Vagina (tissue), 2 donors: ENCODE results near the gene CD74. TPM values are rescaled to one million over a fixed set of nuclear protein-coding genes. Genes with fewer than 3 reads are reported as not detected.

Experiments
- DNase-seq, 2 donors: peaks; one replicate each; pipeline ENCODE4 v3.0.0-alpha.2; 2017; ENCODE audit errors: extremely low spot score in 2 of 2
- H3K27ac ChIP-seq: fragments of 200-600 bp; sonication (generic); one replicate; pipeline ENCODE4 v1.5.1; 2019
- H3K27me3 ChIP-seq: fragments of 200-600 bp; sonication (generic); one replicate; pipeline ENCODE4 v1.5.1; 2019
- H3K36me3 ChIP-seq, 2 donors: fragments of 200-600 bp; sonication (generic); one replicate each; pipeline ENCODE4 v1.5.1; 2017 to 2019
- H3K4me1 ChIP-seq: fragments of 200-600 bp; sonication (generic); one replicate; pipeline ENCODE4 v1.5.1; 2019
- H3K4me3 ChIP-seq, 2 donors: fragments of 200-600 bp; sonication (generic); 1 replicate in 1 of 2; 2 replicates in 1 of 2; pipeline ENCODE4 v1.5.1; 2016 to 2019
- H3K9me3 ChIP-seq: fragments of 200-600 bp; sonication (generic); one replicate; pipeline ENCODE4 v1.5.1; 2019
- CTCF ChIP-seq, 3 experiments: fragments of 450-650 bp in 2 of 3; fragments of 200-600 bp in 1 of 3; sonication (generic) in 1 of 3; IDR thresholded peaks; one replicate each; pipeline ENCODE4 v1.5.1; 2017 to 2019; ENCODE audit warnings: antibody characterized with exemption in 3 of 3, mild to moderate bottlenecking in 2 of 3, moderate library complexity in 2 of 3
- POLR2A ChIP-seq, 2 donors: fragments of 450-650 bp; IDR thresholded peaks; one replicate each; pipeline ENCODE4 v1.6.1; 2017; ENCODE audit warnings: antibody characterized with exemption in 2 of 2, mild to moderate bottlenecking in 2 of 2, moderate library complexity in 2 of 2
- POLR2AphosphoS5 ChIP-seq, 2 donors: sonication (generic); formaldehyde crosslinking; IDR thresholded peaks; one replicate each; pipeline ENCODE4 v1.9.0; 2017; ENCODE audit warnings: antibody characterized with exemption in 2 of 2, mild to moderate bottlenecking in 2 of 2, low read depth in 1 of 2; ENCODE audit not compliant: insufficient read depth in 1 of 2
- intact Hi-C: fragments of 100-400 bp; cut with DNase I; formaldehyde crosslinking; loops from one replicate; pipeline ENCODE4 v1.15.1; 2023
- total RNA-seq: library from RNA; depleted of rRNA; stranded (reverse); fragments of >200 nt; gene quantifications from one replicate; pipeline ENCODE4 v1.2.3, GENCODE V29; 2016

Gene CD74
- total RNA-seq, 1 donor from 2014 or later: 530 TPM

DNA sequence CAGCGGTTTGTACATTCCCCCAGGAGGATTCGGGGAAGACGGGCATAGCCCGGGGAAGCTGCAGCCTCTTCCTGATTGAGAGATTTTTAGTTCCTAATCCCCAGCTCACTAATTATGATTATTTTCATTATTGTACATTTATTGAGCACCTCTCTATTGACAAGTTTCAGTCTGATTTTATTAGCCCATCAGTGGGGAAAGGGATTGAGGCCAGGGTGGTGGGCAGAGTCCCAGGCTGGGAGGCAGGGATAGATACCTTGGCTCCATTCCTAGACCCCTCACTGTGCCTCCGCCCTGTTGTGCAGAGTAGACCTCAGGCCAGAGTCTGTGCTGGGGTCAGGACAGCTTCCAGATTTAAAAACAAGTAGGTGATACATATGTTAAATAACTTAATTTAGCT lies 28.0 kb downstream of the CD74 start:
- TF ChIP-seq POLR2AphosphoS5 (IDR thresholded peaks at IDR 0.05; ENCODE audit: insufficient read depth in 1 of 2, low read depth in 1 of 2) (no peak), CTCF (IDR thresholded peaks at IDR 0.05) (no peak), POLR2A (IDR thresholded peaks at IDR 0.05) (no peak)
- Histone ChIP-seq H3K36me3 (peaks cover 0 to 94% of the 10 kb centered on the region in 2 donors), H3K27ac (no peak overlapping the region), H3K4me1 (no peaks in the 10 kb centered on the region), H3K9me3 (no peaks in the 10 kb centered on the region), H3K27me3 (no peaks in the 10 kb centered on the region), H3K4me3 (no peak overlapping the region)
- intact Hi-C loops: no loop called here
- no peak for DNase-seq

DNA sequence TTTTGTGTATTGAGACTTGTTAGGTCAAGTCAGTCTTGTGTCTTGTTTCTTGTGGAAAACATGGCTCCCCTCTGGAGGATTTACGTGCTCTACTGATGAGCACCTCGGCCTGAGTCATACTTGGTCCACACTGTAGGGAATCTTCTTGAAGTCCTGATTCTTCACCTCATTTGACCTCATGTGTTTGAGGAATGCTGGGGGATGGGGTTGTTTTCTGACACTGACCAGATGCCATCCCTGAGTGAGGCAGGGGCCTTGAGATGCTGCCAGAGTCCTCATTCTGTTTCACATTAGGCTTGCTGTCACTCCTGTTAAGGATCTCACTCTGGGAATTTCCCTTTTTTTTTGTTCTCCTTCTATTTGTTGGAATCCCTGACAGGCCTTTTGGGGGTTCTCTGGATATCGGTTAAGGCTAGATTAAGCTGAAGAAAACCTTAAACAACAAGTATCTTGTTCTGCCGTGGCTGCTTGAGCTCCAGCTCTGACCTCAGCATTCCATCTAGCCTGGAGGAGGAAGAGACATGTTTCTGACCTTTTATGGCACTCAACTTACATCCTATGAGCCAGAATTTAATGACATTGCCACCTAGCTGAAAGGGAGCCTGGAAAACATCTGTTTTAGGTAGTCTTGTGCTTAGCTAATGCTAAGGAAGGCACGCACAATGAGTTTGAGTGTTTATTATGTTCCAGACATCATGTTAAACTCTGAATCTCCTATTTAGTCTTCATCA lies 34.6 kb downstream of the CD74 start:
- peaks cover 0 to 90% of the 10 kb centered on the region in 2 donors for H3K36me3 ChIP-seq
- intact Hi-C loops: no loop called here
- DNase-seq: no peak

GRCh38 chr5:150376799-150377771 lies 35.6 kb downstream of the CD74 start:
- TF ChIP-seq CTCF (IDR thresholded peaks at IDR 0.05): no peak
- DNase-seq: no peak
- peaks cover 0 to 90% of the 10 kb centered on the region in 2 donors for H3K36me3 ChIP-seq

More for the DNA sequence above, 34.6 kb downstream of the CD74 start:
- H3K4me3 ChIP-seq: no peak overlapping the region
- H3K27ac ChIP-seq: no peak overlapping the region
- H3K27me3 ChIP-seq: no peaks in the 10 kb centered on the region
- H3K9me3 ChIP-seq: no peaks in the 10 kb centered on the region
- TF ChIP-seq POLR2AphosphoS5 (IDR thresholded peaks at IDR 0.05; ENCODE audit: insufficient read depth in 1 of 2, low read depth in 1 of 2): no peak
- no peak for TF ChIP-seq POLR2A (IDR thresholded peaks at IDR 0.05)
- no peak for TF ChIP-seq CTCF (IDR thresholded peaks at IDR 0.05)
- H3K4me1 ChIP-seq: no peaks in the 10 kb centered on the region

DNA sequence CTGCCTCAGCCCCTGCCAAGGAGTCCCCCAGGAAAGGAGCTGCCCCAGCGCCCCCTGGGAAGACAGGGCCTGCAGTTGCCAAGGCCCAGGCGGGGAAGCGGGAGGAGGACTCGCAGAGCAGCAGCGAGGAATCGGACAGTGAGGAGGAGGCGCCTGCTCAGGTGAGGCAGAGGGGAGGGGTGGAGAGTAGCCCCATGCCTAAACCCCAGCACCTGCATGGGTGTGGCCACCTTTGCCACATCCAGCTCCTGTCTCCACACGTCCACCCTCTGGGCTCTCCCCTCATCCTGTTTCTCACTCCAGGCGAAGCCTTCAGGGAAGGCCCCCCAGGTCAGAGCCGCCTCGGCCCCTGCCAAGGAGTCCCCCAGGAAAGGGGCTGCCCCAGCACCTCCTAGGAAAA lies 38.1 kb downstream of the CD74 start:
- H3K27ac ChIP-seq: no peak overlapping the region
- TF ChIP-seq POLR2A (IDR thresholded peaks at IDR 0.05): no peak
- no peak for TF ChIP-seq CTCF (IDR thresholded peaks at IDR 0.05)
- no peak for TF ChIP-seq POLR2AphosphoS5 (IDR thresholded peaks at IDR 0.05; ENCODE audit: insufficient read depth in 1 of 2, low read depth in 1 of 2)
- no peaks in the 10 kb centered on the region for H3K27me3 ChIP-seq
- H3K36me3 ChIP-seq: peaks cover 0 to 92% of the 10 kb centered on the region in 2 donors
- intact Hi-C loops: no loop called here
- DNase-seq: no peak
- no peak overlapping the region for H3K4me3 ChIP-seq
- no peaks in the 10 kb centered on the region for H3K9me3 ChIP-seq
- H3K4me1 ChIP-seq: no peaks in the 10 kb centered on the region

More at GRCh38 chr5:150376799-150377771, 35.6 kb downstream of the CD74 start:
- H3K27me3 ChIP-seq: no peaks in the 10 kb centered on the region
- H3K27ac ChIP-seq: no peak overlapping the region
- H3K4me1 ChIP-seq: no peaks in the 10 kb centered on the region
- intact Hi-C loops: no loop called here
- H3K9me3 ChIP-seq: no peaks in the 10 kb centered on the region
- H3K4me3 ChIP-seq: no peak overlapping the region
